Osteocyte (in vitro differentiated cells): ENCODE data around the gene PDZRN4. TPM values are rescaled to one million over a fixed set of nuclear protein-coding genes. Genes with fewer than 3 reads are reported as not detected.

Experiments used
- DNase-seq: peaks from one replicate; pipeline ENCODE4 v3.0.0; 2021; ENCODE audit warnings: mixed read lengths; ENCODE audit not compliant: unreplicated experiment; ENCODE audit errors: extremely low spot score
- H3K27ac Mint-ChIP-seq: one replicate; pipeline ENCODE4 v1.8.0; 2021; ENCODE audit warnings: mild to moderate bottlenecking, mixed read lengths; ENCODE audit not compliant: unreplicated experiment
- H3K27me3 Mint-ChIP-seq: one replicate; pipeline ENCODE4 v1.8.0; 2021; ENCODE audit warnings: mixed read lengths; ENCODE audit not compliant: unreplicated experiment
- H3K36me3 Mint-ChIP-seq: one replicate; pipeline ENCODE4 v1.8.0; 2021; ENCODE audit warnings: mixed read lengths; ENCODE audit not compliant: unreplicated experiment
- H3K4me1 Mint-ChIP-seq: one replicate; pipeline ENCODE4 v1.8.0; 2021; ENCODE audit warnings: mixed read lengths; ENCODE audit not compliant: unreplicated experiment
- H3K4me3 Mint-ChIP-seq: one replicate; pipeline ENCODE4 v1.8.0; 2021; ENCODE audit warnings: mild to moderate bottlenecking, moderate library complexity, mixed read lengths; ENCODE audit not compliant: unreplicated experiment
- H3K9me3 Mint-ChIP-seq: one replicate; pipeline ENCODE4 v1.8.0; 2021; ENCODE audit warnings: mixed read lengths; ENCODE audit not compliant: unreplicated experiment
- total RNA-seq: library from RNA; stranded (reverse); gene quantifications from 2 replicates; pipeline ENCODE4 v1.2.1, GENCODE V29; 2021
- TF ChIP-seq, protein P1 (sequence below): fragments of 200-600 bp; sonication (generic); IDR thresholded peaks from 2 replicates; pipeline ENCODE4 v1.5.0; 2021; ENCODE audit warnings: antibody characterized with exemption, mild to moderate bottlenecking, moderate library complexity

The PDZRN4 gene
- total RNA-seq, 1 donor from 2014 or later, result not detected

DNA sequence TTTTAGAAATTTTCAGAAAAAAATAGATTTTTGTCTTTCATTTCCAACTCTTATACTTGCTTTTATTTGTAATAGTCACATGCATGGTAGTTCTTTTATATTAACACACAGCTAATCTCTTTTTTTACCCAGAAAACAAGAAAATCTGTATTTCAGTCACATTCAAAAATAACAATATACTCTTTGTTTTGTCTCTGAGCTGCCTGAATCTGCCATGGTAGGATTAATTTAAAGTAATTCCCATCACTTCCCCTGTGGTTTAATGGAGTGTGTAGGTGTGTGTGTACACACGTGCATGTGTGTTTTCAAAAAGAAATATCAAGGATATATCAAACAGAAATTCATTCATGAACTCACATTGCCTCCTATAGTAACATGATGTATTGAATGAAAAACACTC, 42.6 kb downstream of the PDZRN4 start:
- Mint-ChIP-seq H3K36me3 (no peaks in the 10 kb centered on the region), H3K4me3 (no peak overlapping the region), H3K27me3 (no peaks in the 10 kb centered on the region), H3K4me1 (no peaks in the 10 kb centered on the region), H3K27ac (no peak overlapping the region), H3K9me3 (no peaks in the 10 kb centered on the region)
- TF ChIP-seq, protein P1, sequence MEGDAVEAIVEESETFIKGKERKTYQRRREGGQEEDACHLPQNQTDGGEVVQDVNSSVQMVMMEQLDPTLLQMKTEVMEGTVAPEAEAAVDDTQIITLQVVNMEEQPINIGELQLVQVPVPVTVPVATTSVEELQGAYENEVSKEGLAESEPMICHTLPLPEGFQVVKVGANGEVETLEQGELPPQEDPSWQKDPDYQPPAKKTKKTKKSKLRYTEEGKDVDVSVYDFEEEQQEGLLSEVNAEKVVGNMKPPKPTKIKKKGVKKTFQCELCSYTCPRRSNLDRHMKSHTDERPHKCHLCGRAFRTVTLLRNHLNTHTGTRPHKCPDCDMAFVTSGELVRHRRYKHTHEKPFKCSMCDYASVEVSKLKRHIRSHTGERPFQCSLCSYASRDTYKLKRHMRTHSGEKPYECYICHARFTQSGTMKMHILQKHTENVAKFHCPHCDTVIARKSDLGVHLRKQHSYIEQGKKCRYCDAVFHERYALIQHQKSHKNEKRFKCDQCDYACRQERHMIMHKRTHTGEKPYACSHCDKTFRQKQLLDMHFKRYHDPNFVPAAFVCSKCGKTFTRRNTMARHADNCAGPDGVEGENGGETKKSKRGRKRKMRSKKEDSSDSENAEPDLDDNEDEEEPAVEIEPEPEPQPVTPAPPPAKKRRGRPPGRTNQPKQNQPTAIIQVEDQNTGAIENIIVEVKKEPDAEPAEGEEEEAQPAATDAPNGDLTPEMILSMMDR, result no peak
- DNase-seq, result no peak

DNA sequence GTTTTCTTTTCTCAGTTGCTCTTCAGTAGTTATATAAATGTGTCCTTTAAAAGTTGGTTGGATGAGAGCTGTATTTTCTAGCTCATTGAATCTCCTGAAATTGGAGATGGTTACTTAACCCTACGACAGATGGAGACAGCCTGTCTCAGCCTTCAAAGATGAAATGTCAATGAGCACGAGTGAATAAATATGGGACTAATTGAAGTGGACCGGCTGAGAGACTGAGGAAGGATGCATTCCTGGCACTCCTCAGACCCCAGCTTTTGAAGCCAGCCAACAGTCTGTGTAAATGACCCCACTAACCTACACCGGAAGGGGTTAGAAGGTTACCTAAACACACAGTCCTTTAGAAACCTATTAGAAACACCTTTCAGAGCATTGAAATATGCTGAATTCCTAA, 46.6 kb downstream of the PDZRN4 start:
- DNase-seq, result no peak
- no peaks in the 10 kb centered on the region for H3K36me3 Mint-ChIP-seq
- TF ChIP-seq, protein P1, result no peak
- no peak overlapping the region for H3K27ac Mint-ChIP-seq
- no peaks in the 10 kb centered on the region for H3K9me3 Mint-ChIP-seq
- no peak overlapping the region for H3K4me3 Mint-ChIP-seq
- H3K4me1 Mint-ChIP-seq, result no peaks in the 10 kb centered on the region
- H3K27me3 Mint-ChIP-seq, result peaks cover 4% of the 10 kb centered on the region

DNA sequence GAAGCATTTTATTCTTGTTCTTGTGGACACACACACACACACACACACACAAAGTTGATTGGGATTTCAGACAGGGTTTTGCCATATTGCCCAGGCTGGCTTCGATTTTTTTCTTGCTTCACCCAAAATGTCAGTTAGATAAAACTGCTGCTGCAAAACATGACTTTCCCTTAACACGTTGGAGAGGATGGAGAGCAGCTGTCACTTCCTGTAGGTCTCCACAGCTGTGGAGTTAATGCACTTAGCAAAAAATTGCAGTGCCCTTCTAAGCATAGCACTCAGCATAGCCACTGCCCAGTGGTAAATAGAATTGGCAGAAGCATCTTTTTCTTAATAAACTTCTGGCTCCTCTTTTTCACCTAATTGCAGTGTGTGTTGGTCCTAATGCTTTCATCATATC, 54.5 kb downstream of the PDZRN4 start:
- H3K27me3 Mint-ChIP-seq, result peaks cover 5% of the 10 kb centered on the region
- no peaks in the 10 kb centered on the region for H3K4me1 Mint-ChIP-seq
- H3K36me3 Mint-ChIP-seq, result no peaks in the 10 kb centered on the region
- no peak for DNase-seq
- TF ChIP-seq, protein P1, result no peak
- no peak overlapping the region for H3K4me3 Mint-ChIP-seq
- no peak overlapping the region for H3K27ac Mint-ChIP-seq
- H3K9me3 Mint-ChIP-seq, result no peaks in the 10 kb centered on the region

DNA sequence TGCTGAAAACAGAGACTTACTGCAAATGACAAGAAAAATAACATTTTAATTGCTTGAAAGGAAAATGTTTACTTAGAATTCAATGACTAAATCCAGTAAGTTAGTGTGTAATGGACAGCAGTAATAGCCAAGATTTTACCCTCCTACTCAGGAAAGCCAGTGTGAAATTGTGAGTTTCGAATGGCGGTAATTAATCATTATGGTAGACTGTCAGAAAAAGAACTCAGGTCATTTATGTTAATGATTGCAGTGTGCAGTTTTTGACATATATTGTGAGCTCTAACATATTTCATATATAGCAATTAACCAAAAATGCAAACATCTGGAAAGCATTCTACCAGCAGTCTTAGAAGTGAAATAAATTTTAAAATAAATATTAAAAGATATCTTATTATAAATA, 60.3 kb downstream of the PDZRN4 start:
- Mint-ChIP-seq H3K27ac (no peak overlapping the region), H3K36me3 (no peaks in the 10 kb centered on the region), H3K9me3 (no peaks in the 10 kb centered on the region), H3K4me1 (no peaks in the 10 kb centered on the region), H3K27me3 (peaks cover 5% of the 10 kb centered on the region), H3K4me3 (no peak overlapping the region)
- no peak for DNase-seq
- TF ChIP-seq, protein P1, result no peak

DNA sequence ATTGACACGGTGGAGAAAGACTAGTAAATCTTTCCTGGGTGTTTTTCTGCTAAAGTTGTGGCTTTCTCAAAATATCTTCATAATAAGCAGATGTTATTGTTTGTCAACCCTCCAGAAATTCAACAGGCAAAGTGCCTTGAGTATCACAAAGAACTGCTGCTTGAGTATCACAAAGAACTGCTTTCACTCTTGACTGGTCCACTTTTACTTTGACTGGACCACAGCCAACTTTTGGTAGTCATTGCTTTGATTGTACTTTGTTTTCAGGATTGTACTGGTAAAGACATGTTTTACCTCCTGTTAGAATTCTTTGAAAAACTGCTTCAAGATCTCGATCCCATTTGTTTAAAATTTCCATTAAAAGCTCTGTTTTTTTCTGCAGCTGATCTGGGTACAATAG, 62.6 kb downstream of the PDZRN4 start:
- DNase-seq, result no peak
- peaks cover 5% of the 10 kb centered on the region for H3K27me3 Mint-ChIP-seq
- H3K4me1 Mint-ChIP-seq, result no peaks in the 10 kb centered on the region
- H3K27ac Mint-ChIP-seq, result no peak overlapping the region
- H3K4me3 Mint-ChIP-seq, result no peak overlapping the region
- TF ChIP-seq, protein P1, result no peak
- H3K9me3 Mint-ChIP-seq, result no peaks in the 10 kb centered on the region
- H3K36me3 Mint-ChIP-seq, result no peaks in the 10 kb centered on the region
